Upper lobe of right lung (tissue), 1 donor: ENCODE results near the gene CTRB1. TPM values are rescaled to one million over a fixed set of nuclear protein-coding genes. Genes with fewer than 3 reads are reported as not detected.
"Not testable (repeated sequence)": the region's sequence is repeated elsewhere in the genome, so short reads cannot be mapped to it uniquely, and the experiment has no call there.

Source experiments
- ATAC-seq: fragments of 200-7000 bp; cut with Tn5 transposase; one replicate; pipeline ENCODE4 v1.9.1; 2020; ENCODE audit warnings: mild to moderate bottlenecking, moderate library complexity
- DNase-seq: peaks from one replicate; pipeline ENCODE4 v3.0.0-alpha.2; 2020
- H3K27ac ChIP-seq: fragments of 200-600 bp; one replicate; pipeline ENCODE4 v1.8.0; 2022
- H3K27me3 ChIP-seq: fragments of 200-600 bp; one replicate; pipeline ENCODE4 v1.8.0; 2022; ENCODE audit warnings: mild to moderate bottlenecking
- H3K36me3 ChIP-seq: fragments of 200-600 bp; one replicate; pipeline ENCODE4 v1.8.0; 2022
- H3K4me1 ChIP-seq: fragments of 200-600 bp; one replicate; pipeline ENCODE4 v1.8.0; 2022
- H3K4me3 ChIP-seq: fragments of 200-600 bp; one replicate; pipeline ENCODE4 v1.8.0; 2022; ENCODE audit warnings: mild to moderate bottlenecking
- H3K9me3 ChIP-seq: fragments of 200-600 bp; one replicate; pipeline ENCODE4 v1.8.0; 2022
- intact Hi-C: fragments of 100-400 bp; cut with DNase I; formaldehyde crosslinking; loops from one replicate; pipeline ENCODE4 v1.11.0; 2022
- total RNA-seq: library from RNA; stranded (reverse); fragmentation: NEBNext Ultra II Directional; extraction: Animal tissue kit (Norgen Biotek cat#: 25700); gene quantifications from one replicate; pipeline ENCODE4 v1.2.1, GENCODE V29; 2021
- TF ChIP-seq, protein P1 (sequence below): fragments of 200-600 bp; IDR thresholded peaks from one replicate; pipeline ENCODE4 v1.8.0; 2022; ENCODE audit warnings: antibody characterized with exemption
- donor health status: DM: no; HTN: yes; CAD: no; lungs with severe emphysema.

The CTRB1 gene
- total RNA-seq, 1 donor from 2014 or later: not detected

DNA sequence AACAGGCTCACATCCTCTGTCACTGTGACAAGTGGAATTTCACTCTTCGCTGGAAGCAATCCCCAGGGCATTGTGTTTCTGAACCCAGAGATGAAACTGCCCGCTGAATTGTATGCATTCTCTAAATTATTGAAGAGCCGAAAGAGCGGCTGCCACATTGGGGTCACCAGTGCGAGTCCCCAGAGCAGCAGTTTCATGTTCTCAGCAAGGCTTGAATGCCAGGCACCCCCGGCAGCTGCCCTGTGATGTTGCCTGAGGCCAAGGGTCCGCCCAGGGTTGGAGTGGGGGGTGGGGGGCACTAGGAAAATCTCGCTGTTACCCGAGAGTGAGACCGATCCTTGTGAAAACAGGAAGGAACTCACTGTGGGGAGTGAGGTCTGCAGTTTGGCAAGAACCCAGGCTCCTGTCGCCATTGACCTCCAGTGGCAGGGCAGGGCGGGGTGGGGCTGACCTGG lies 53.3 kb downstream of the CTRB1 start:
- ATAC-seq (peak; percentile 28), DNase-seq (no peak)
- Histone ChIP-seq H3K4me3 (no peak overlapping the region), H3K9me3 (no peaks in the 10 kb centered on the region), H3K4me1 (peaks cover 7% of the 10 kb centered on the region), H3K27ac (no peak overlapping the region), H3K27me3 (no peaks in the 10 kb centered on the region), H3K36me3 (no peaks in the 10 kb centered on the region)
- intact Hi-C loops: no loop called here
- TF ChIP-seq, protein P1, sequence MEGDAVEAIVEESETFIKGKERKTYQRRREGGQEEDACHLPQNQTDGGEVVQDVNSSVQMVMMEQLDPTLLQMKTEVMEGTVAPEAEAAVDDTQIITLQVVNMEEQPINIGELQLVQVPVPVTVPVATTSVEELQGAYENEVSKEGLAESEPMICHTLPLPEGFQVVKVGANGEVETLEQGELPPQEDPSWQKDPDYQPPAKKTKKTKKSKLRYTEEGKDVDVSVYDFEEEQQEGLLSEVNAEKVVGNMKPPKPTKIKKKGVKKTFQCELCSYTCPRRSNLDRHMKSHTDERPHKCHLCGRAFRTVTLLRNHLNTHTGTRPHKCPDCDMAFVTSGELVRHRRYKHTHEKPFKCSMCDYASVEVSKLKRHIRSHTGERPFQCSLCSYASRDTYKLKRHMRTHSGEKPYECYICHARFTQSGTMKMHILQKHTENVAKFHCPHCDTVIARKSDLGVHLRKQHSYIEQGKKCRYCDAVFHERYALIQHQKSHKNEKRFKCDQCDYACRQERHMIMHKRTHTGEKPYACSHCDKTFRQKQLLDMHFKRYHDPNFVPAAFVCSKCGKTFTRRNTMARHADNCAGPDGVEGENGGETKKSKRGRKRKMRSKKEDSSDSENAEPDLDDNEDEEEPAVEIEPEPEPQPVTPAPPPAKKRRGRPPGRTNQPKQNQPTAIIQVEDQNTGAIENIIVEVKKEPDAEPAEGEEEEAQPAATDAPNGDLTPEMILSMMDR: no peak

DNA sequence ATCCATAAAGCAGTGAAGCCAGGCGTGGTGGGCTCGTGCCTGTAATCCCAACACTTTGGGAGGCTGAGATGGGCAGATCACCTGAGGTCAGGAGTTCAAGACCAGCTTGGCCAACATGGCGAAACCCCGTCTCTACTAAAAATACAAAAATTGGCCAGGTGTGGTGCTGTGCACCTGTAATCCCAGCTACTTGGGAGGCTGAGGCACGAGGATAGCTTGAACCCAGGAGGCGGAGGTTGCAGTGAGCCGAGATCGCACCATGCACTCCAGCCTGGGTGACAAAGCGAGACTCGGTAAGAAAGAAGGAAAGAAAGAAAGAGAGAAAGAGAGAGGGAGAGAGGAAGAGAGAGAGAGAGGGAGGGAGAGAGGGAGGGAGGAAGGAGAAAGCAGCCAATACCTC lies 53.8 kb downstream of the CTRB1 start:
- not testable (repeated sequence) for H3K27ac ChIP-seq

DNA sequence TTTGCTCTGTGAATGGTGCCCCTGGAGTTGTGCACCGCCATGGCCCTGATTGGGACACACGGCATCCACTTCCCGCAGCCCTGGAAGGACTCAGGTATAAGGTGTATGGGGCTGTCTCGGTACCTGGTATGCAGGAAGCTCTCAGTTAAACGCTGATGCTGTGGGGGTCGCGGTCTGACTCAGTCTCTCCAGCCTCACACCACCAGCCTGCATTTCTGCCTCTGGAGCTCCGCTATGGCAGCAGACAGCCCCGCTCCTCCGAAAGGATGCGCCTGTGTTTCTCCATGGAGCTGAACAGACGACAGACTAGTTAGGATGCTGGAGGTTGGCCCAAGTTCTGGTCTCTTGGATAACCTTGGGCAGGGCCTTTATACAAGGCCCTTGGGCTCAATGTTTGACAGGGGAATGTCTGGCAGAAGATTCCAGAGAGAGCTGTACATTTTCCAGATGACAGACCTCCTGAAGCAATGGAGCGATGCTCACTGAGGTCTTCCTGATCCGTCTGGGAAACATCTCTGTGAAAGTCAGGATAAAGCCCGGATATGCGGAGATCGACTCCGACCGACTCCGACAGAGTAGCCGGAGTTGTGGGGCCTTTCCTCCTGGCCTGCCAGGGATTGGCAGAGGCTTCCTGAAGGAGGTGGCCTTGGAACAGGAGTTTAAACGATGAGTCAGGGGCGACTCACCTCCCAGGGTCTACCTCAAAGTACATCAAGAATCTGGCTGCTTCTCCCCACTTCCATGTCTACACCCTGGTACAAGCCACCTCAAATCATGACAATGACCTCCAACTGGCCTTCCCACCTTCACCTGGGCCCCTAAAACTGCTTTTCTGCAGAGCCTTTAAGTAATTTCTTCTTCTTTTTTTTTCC lies 54.5 kb downstream of the CTRB1 start:
- Histone ChIP-seq H3K4me3 (no peak overlapping the region), H3K27me3 (no peaks in the 10 kb centered on the region), H3K27ac (no peak overlapping the region), H3K9me3 (no peaks in the 10 kb centered on the region), H3K36me3 (no peaks in the 10 kb centered on the region), H3K4me1 (peaks cover 7% of the 10 kb centered on the region)
- intact Hi-C loops: no loop called here
- DNase-seq (no peak), ATAC-seq (no peak)
- TF ChIP-seq, protein P1: no peak

More for the DNA sequence above, 53.8 kb downstream of the CTRB1 start:
- H3K36me3 ChIP-seq, H3K4me3 ChIP-seq, H3K4me1 ChIP-seq, ATAC-seq, H3K9me3 ChIP-seq, intact Hi-C loops, DNase-seq, H3K27me3 ChIP-seq: not testable (repeated sequence)

Other genes starting within 250 kb of the CTRB1 start
- gene WDR59, start 233.9 kb upstream of the CTRB1 start, total RNA-seq: 51.6 TPM
- gene ZNRF1, start 220.0 kb upstream of the CTRB1 start, total RNA-seq: 21.3 TPM
- 10.7 TPM for gene LDHD, start 102.2 kb upstream of the CTRB1 start, total RNA-seq
- gene ZFP1, start 70.5 kb upstream of the CTRB1 start, total RNA-seq: 9.8 TPM
- 0.78 TPM for gene CTRB2, start 11.8 kb upstream of the CTRB1 start, total RNA-seq
- 61.7 TPM for gene BCAR1, start 32.6 kb downstream of the CTRB1 start, total RNA-seq
- 49.0 TPM for gene CFDP1, start 214.5 kb downstream of the CTRB1 start, total RNA-seq
- gene TMEM170A, start 245.7 kb downstream of the CTRB1 start, total RNA-seq: 25.4 TPM